ENCODE results near the gene ZNF831. TPM values are rescaled to one million over a fixed set of nuclear protein-coding genes. Genes with fewer than 3 reads are reported as not detected.

Gene ZNF831
- total RNA-seq, 1 experiment from 2014 or later = 0.04 TPM

DNA sequence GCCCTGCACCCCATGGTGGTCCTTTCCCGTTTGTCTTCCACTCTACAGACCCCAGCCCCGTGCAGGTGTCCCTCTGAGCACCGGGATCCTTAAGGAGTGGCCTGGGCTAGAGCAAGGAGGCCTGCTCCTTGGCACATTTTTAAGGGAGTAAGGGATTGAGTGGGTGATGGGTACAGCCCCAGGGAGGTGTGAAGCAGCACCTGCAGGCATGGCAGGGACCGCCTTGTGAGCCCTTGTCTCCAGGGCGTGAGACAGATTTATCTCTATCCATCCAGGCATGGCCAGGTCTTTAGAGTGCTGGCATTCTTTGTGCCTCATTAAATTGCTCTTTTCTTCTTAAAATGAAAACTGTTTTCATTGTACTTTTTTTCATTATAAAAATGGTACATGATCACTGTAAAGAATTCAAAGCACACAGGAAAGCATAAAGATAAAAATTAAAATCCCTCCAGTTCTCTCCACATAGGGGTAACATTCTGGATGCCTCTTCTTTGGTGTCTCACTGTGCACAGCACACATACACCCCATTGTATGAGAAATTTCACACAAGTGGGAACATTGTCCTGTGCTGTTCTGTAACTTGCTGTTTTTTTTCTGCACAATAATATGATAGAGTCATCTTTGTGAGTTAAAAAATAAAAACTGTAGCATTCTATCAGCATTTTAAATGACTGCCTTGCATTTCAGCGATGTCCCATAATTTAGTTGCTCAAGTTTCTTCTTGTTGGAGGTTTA lies 31.9 kb upstream of the ZNF831 start:
- peaks cover 12% of the 10 kb centered on the region for H3K27me3 Mint-ChIP-seq (ENCODE audit: low read depth)
- no peak for TF ChIP-seq ETV6 (CRISPR knock-in tag; IDR thresholded peaks at IDR 0.05)
- TF ChIP-seq, protein P1, sequence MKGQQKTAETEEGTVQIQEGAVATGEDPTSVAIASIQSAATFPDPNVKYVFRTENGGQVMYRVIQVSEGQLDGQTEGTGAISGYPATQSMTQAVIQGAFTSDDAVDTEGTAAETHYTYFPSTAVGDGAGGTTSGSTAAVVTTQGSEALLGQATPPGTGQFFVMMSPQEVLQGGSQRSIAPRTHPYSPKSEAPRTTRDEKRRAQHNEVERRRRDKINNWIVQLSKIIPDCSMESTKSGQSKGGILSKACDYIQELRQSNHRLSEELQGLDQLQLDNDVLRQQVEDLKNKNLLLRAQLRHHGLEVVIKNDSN (CRISPR knock-in tag; IDR thresholded peaks at IDR 0.05) = no peak
- TF ChIP-seq, protein P2, sequence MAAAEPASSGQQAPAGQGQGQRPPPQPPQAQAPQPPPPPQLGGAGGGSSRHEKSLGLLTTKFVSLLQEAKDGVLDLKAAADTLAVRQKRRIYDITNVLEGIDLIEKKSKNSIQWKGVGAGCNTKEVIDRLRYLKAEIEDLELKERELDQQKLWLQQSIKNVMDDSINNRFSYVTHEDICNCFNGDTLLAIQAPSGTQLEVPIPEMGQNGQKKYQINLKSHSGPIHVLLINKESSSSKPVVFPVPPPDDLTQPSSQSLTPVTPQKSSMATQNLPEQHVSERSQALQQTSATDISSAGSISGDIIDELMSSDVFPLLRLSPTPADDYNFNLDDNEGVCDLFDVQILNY (CRISPR knock-in tag; IDR thresholded peaks at IDR 0.05) = no peak
- TF ChIP-seq IRF2 (CRISPR knock-in tag; IDR thresholded peaks at IDR 0.05; ENCODE audit: borderline replicate concordance, low read depth) = no peak
- no peak for TF ChIP-seq KAT7 (CRISPR knock-in tag; IDR thresholded peaks at IDR 0.05; ENCODE audit: borderline replicate concordance)
- no peak for TF ChIP-seq ZNF317 (CRISPR knock-in tag; IDR thresholded peaks at IDR 0.05; ENCODE audit: borderline replicate concordance, low read depth)
- no peak for TF ChIP-seq SMAD4 (CRISPR knock-in tag; IDR thresholded peaks at IDR 0.05)
- no peak for TF ChIP-seq JAZF1 (CRISPR knock-in tag; IDR thresholded peaks at IDR 0.05)
- TF ChIP-seq NR3C1 (CRISPR knock-in tag; conservative IDR thresholded peaks at IDR 0.05; ENCODE audit: low read depth) = no peak
- no peak for TF ChIP-seq RORB (CRISPR knock-in tag; IDR thresholded peaks at IDR 0.05)
- no peak for TF ChIP-seq SP1 (CRISPR knock-in tag; conservative IDR thresholded peaks at IDR 0.05)
- TF ChIP-seq, protein P3, sequence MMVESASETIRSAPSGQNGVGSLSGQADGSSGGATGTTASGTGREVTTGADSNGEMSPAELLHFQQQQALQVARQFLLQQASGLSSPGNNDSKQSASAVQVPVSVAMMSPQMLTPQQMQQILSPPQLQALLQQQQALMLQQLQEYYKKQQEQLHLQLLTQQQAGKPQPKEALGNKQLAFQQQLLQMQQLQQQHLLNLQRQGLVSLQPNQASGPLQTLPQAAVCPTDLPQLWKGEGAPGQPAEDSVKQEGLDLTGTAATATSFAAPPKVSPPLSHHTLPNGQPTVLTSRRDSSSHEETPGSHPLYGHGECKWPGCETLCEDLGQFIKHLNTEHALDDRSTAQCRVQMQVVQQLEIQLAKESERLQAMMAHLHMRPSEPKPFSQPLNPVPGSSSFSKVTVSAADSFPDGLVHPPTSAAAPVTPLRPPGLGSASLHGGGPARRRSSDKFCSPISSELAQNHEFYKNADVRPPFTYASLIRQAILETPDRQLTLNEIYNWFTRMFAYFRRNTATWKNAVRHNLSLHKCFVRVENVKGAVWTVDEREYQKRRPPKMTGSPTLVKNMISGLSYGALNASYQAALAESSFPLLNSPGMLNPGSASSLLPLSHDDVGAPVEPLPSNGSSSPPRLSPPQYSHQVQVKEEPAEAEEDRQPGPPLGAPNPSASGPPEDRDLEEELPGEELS (CRISPR knock-in tag; IDR thresholded peaks at IDR 0.05) = no peak
- TF ChIP-seq SMAD3 (CRISPR knock-in tag; IDR thresholded peaks at IDR 0.05; ENCODE audit: borderline replicate concordance) = no peak
- TF ChIP-seq ZNF671 (CRISPR knock-in tag; IDR thresholded peaks at IDR 0.05) = no peak
- TF ChIP-seq, protein P4, sequence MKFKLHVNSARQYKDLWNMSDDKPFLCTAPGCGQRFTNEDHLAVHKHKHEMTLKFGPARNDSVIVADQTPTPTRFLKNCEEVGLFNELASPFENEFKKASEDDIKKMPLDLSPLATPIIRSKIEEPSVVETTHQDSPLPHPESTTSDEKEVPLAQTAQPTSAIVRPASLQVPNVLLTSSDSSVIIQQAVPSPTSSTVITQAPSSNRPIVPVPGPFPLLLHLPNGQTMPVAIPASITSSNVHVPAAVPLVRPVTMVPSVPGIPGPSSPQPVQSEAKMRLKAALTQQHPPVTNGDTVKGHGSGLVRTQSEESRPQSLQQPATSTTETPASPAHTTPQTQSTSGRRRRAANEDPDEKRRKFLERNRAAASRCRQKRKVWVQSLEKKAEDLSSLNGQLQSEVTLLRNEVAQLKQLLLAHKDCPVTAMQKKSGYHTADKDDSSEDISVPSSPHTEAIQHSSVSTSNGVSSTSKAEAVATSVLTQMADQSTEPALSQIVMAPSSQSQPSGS (CRISPR knock-in tag; IDR thresholded peaks at IDR 0.05; ENCODE audit: borderline replicate concordance, low read depth) = no peak
- TF ChIP-seq, protein P5, sequence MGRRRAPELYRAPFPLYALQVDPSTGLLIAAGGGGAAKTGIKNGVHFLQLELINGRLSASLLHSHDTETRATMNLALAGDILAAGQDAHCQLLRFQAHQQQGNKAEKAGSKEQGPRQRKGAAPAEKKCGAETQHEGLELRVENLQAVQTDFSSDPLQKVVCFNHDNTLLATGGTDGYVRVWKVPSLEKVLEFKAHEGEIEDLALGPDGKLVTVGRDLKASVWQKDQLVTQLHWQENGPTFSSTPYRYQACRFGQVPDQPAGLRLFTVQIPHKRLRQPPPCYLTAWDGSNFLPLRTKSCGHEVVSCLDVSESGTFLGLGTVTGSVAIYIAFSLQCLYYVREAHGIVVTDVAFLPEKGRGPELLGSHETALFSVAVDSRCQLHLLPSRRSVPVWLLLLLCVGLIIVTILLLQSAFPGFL (CRISPR knock-in tag; IDR thresholded peaks at IDR 0.05; ENCODE audit: borderline replicate concordance) = no peak
- TF ChIP-seq, protein P6, sequence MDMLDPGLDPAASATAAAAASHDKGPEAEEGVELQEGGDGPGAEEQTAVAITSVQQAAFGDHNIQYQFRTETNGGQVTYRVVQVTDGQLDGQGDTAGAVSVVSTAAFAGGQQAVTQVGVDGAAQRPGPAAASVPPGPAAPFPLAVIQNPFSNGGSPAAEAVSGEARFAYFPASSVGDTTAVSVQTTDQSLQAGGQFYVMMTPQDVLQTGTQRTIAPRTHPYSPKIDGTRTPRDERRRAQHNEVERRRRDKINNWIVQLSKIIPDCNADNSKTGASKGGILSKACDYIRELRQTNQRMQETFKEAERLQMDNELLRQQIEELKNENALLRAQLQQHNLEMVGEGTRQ (CRISPR knock-in tag; IDR thresholded peaks at IDR 0.05) = no peak
- TF ChIP-seq TEAD4 (CRISPR knock-in tag; IDR thresholded peaks at IDR 0.05) = no peak
- TF ChIP-seq, protein P7, sequence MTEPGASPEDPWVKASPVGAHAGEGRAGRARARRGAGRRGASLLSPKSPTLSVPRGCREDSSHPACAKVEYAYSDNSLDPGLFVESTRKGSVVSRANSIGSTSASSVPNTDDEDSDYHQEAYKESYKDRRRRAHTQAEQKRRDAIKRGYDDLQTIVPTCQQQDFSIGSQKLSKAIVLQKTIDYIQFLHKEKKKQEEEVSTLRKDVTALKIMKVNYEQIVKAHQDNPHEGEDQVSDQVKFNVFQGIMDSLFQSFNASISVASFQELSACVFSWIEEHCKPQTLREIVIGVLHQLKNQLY (CRISPR knock-in tag; IDR thresholded peaks at IDR 0.05) = no peak
- ChIA-PET POLR2A (no interaction called here), CTCF (no interaction called here)
- peaks cover 11% of the 10 kb centered on the region for H3K36me3 Mint-ChIP-seq
- no peak overlapping the region for H3K4me3 Mint-ChIP-seq
- ATAC-seq = no peak
- no peak overlapping the region for H3K27ac Mint-ChIP-seq
- peaks cover 36% of the 10 kb centered on the region for H3K9me3 Mint-ChIP-seq
- H3K4me1 Mint-ChIP-seq = peaks cover 8% of the 10 kb centered on the region
- DNase-seq (ENCODE audit: low spot score) = no peak

Measured in WTC11 (cell line).